GM12878 (cell line): Measurements from ENCODE around the gene CTXND1.

ENCODE experiments used
- JUNB ChIP-seq: IDR thresholded peaks from 2 replicates; pipeline ENCODE4 v1.6.1; 2016; ENCODE audit warnings: antibody characterized with exemption, mild to moderate bottlenecking
- JUND ChIP-seq: IDR thresholded peaks from 2 replicates; pipeline ENCODE4 v1.6.1; 2012; ENCODE audit warnings: low read depth, mild to moderate bottlenecking, low read length, improper control_type of control experiment, moderate library complexity
- POLR2A ChIP-seq: IDR thresholded peaks from 2 replicates; pipeline ENCODE4 v1.6.1; 2011; ENCODE audit warnings: low read depth, mild to moderate bottlenecking, low read length
- POLR2AphosphoS5 ChIP-seq: IDR thresholded peaks from 2 replicates; pipeline ENCODE4 v1.6.1; 2011; ENCODE audit warnings: mild to moderate bottlenecking, low read length, inconsistent platforms
- YY1 ChIP-seq: IDR thresholded peaks from 2 replicates; pipeline ENCODE4 v1.6.1; 2011; ENCODE audit warnings: low read depth, mild to moderate bottlenecking, low read length

DNA sequence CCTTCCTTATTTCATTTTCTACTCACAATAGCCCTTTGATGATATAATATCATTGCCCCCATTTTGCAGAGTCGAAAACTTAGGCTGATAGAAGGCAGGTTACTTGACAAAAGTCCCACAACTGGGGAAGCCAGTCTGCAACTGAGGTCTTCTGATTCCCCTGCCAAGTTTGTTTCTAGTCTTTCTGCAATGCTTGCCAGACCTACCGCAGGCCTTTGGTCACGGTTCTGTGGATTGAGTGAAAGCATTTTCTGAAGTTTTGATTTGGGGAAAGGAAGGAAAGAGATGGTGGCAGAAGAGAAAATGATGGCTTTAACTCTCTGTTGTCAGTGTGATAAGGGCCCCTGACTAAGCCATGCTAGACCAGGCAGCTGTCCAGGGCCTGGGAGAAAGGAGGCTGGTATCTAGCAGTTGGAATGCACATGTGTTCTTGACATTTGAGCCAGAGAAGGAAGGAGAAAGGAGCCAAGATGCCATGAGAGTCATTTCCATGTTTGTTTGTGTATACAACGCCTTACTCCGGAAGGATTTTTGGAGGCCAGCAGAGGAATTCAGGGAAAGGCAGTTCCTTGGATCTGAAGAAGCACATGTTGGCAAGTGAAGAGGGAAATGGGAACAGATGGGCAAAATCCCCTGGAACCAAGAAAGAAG, 69.3 kb downstream of the CTXND1 start:
- no peak for TF ChIP-seq YY1
- TF ChIP-seq JUND = no peak
- TF ChIP-seq POLR2A = no peak
- TF ChIP-seq POLR2AphosphoS5 = no peak
- no peak for TF ChIP-seq JUNB
